Measurements from ENCODE around the gene MTARC2. TPM values are rescaled to one million over a fixed set of nuclear protein-coding genes. Genes with fewer than 3 reads are reported as not detected.

The MTARC2 gene
- total RNA-seq, result 7.7 and 13.8 TPM in 2 replicates

DNA sequence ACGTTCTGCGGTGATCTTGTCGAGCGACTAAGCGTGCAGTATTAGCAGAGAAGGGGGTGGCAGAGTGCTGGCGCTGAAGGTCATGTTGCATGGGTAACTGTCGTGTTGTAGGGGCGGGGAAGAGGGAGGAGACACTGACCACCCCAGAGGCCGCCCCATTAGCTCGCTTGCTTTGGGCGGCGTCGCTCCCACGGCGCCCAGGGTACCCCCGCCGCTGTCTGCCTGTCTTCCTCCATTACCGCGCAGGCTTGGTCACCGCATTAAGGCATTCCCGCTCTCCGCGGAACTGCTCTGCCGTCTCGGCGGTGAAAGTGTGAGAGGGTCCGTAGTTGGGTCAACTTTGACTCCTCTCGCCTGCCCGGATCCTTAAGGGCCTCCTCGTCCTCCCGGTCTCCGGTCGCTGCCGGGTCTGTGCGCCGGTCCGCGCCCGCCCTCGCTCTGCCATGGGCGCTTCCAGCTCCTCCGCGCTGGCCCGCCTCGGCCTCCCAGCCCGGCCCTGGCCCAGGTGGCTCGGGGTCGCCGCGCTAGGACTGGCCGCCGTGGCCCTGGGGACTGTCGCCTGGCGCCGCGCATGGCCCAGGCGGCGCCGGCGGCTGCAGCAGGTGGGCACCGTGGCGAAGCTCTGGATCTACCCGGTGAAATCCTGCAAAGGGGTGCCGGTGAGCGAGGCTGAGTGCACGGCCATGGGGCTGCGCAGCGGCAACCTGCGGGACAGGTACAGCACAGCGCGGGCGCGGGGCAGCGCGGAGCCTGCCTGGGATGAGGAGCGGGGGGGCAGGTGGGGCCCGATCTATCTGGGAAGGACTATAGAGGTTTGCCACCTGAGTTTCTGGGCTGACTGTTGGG, at the start of gene MTARC2:
Gene MTARC2 (plus strand): TSS at position 234 of the 846 bp plus-strand sequence. CDS start 210 bp downstream, at position 444.
- TF ChIP-seq, protein P1, sequence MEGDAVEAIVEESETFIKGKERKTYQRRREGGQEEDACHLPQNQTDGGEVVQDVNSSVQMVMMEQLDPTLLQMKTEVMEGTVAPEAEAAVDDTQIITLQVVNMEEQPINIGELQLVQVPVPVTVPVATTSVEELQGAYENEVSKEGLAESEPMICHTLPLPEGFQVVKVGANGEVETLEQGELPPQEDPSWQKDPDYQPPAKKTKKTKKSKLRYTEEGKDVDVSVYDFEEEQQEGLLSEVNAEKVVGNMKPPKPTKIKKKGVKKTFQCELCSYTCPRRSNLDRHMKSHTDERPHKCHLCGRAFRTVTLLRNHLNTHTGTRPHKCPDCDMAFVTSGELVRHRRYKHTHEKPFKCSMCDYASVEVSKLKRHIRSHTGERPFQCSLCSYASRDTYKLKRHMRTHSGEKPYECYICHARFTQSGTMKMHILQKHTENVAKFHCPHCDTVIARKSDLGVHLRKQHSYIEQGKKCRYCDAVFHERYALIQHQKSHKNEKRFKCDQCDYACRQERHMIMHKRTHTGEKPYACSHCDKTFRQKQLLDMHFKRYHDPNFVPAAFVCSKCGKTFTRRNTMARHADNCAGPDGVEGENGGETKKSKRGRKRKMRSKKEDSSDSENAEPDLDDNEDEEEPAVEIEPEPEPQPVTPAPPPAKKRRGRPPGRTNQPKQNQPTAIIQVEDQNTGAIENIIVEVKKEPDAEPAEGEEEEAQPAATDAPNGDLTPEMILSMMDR (conservative IDR thresholded peaks at IDR 0.05; ENCODE audit: low read depth, low read length), result no peak
- DNase-seq (ENCODE audit: low read depth), result no peak
- peak within 1 kb of the TSS; percentile 82 for H3K4me3 ChIP-seq (ENCODE audit: low read depth, low read length)

DNA sequence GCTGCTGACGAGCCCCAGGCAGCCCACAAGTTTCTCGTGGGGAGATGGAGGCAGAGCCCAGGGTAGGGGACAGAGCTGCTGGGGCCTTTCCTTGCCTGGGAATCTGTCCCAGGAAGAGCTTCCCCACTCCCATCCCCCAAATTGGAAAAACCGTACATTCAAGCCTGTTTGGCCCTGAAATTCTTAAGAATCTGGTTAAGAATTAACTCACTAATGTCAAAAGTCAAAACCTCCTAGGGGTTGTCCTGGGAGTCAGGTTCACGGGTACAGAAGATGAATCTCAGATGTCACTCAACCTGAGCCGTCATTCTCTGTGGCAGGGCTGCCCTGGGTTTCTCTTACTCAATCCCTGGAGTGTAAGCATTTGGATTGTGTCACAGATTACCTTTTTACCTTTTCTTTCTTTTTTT, 49.5 kb upstream of the MTARC2 start:
- no peak for DNase-seq (ENCODE audit: low read depth)
- TF ChIP-seq, protein P1 (conservative IDR thresholded peaks at IDR 0.05; ENCODE audit: low read depth, low read length), result no peak
- no peak overlapping the region for H3K4me3 ChIP-seq (ENCODE audit: low read depth, low read length)

DNA sequence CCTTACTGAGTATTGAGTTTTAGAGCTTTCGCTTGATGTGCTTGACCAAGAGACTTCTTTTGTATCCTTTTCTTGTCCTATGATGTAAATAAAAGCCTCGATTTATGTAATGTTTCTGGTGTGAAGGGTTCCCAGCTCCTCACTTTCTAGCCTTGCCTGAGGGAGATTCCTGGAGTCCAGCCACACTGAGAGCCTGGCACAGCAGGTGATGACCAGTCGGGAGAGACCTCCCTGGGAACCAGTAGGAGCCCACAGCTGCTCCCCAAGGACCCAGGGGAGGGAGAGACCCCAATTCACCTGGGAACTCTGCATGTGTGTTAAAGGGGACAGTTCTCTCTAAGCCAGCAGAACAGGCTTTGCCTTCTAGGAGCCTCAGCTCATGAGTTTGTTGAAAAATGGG, 49.1 kb upstream of the MTARC2 start:
- no peak overlapping the region for H3K4me3 ChIP-seq (ENCODE audit: low read depth, low read length)
- TF ChIP-seq, protein P1 (conservative IDR thresholded peaks at IDR 0.05; ENCODE audit: low read depth, low read length), result no peak
- DNase-seq (ENCODE audit: low read depth), result no peak

DNA sequence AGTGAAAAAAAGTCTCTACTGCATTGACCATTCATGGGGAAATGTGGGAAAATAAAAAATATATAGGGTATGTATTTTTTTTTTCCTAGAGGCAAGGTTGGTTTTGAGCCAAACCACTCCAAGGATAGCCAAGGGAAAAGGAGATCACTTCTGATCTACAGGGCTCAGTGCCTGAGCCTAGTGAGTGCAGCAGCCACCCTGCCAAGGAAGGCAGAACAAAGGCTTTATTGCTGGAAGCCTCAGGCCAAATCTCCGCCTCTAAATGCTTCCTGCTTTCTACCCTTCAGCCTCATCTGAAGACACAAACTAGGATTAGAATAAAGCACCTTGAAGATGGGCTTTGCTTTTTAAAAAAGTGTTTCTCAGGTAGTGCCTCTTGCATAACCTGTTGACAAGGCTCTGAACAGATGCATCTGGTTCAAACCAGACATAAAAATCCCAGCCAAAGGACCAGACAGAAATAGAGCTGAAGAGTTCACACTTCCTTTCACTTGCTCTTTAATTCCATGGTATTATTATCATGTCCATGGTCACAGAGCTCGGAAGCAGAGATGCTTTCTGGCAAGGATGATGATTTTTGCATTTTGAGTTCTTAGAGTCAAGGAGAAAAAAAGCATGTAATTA, 47.5 kb upstream of the MTARC2 start:
- H3K4me3 ChIP-seq (ENCODE audit: low read depth, low read length), result no peak overlapping the region
- no peak for DNase-seq (ENCODE audit: low read depth)
- TF ChIP-seq, protein P1 (conservative IDR thresholded peaks at IDR 0.05; ENCODE audit: low read depth, low read length), result no peak

DNA sequence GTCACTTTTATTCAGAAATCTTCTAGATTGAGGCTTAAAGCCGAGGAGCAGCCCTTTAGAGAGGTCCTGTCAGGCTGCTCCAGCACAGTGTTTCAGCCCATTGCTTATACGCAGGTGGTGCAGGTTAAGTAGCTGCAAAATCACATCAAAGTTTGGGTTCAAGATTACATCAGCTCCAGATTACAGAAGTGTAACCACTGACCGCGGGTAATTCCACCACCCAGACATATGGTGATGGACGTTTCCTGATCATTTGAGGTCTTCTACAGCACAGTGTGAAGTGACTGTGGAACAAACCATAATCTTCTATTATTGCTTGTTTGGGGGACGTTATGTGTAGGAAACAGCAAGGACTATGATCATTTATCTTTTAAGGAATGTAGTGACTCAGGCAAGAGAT, 46.1 kb upstream of the MTARC2 start:
- no peak for DNase-seq (ENCODE audit: low read depth)
- TF ChIP-seq, protein P1 (conservative IDR thresholded peaks at IDR 0.05; ENCODE audit: low read depth, low read length), result no peak

DNA sequence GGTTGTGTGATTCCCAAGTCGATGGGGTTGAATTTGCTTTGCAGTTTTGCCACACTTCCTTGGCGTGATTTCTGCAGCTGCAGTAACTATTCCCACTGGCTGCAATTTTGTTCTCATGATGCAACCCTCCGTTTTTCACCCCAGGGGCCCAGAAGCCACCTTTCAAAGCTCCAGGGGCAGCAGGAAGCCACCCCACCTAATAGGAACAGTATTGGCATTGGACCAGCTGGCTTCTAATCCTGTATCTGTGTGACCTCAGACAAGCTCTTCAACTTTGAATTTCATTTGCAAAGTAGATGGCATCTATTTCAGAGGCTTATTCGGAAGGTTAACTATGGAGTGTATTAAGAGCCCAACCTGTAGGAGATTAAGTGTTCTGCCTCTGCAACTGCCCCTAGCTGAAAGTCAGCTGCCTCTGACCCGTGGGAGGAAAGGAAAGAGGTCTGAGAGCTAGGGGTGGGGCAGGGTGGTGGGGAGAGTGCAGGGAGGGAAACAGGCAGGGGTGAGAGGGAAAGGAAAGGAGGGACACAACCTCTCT, 45.3 kb upstream of the MTARC2 start:
- TF ChIP-seq, protein P1 (conservative IDR thresholded peaks at IDR 0.05; ENCODE audit: low read depth, low read length), result no peak
- DNase-seq (ENCODE audit: low read depth), result no peak
- H3K4me3 ChIP-seq (ENCODE audit: low read depth, low read length), result no peak overlapping the region

More for the DNA sequence above, 46.1 kb upstream of the MTARC2 start:
- no peak overlapping the region for H3K4me3 ChIP-seq (ENCODE audit: low read depth, low read length)
